HG03196 (cell line): Measurements from ENCODE around the gene ADCY1.

Source experiments
- ATAC-seq: cut with Tn5 transposase; IDR thresholded peaks from one replicate; pipeline ENCODE4 v1.9.1; 2021; ENCODE audit not compliant: unreplicated experiment

Gene ADCY1

GRCh38 chr7:45576249-45576929 lies 2.2 kb downstream of the ADCY1 start:
- ATAC-seq: no peak

- ATAC-seq: no peak
Observed at GRCh38 chr7:45578022-45578421, 3.9 kb downstream of the ADCY1 start.

GRCh38 chr7:45578467-45578866 lies 4.3 kb downstream of the ADCY1 start:
- no peak for ATAC-seq

- ATAC-seq: no peak
Observed at GRCh38 chr7:45579391-45579801, 5.2 kb downstream of the ADCY1 start.

GRCh38 chr7:45580053-45580872 lies 6.1 kb downstream of the ADCY1 start:
- ATAC-seq: no peak

- no peak for ATAC-seq
Observed at GRCh38 chr7:45581271-45581780, 7.2 kb downstream of the ADCY1 start.

DNA sequence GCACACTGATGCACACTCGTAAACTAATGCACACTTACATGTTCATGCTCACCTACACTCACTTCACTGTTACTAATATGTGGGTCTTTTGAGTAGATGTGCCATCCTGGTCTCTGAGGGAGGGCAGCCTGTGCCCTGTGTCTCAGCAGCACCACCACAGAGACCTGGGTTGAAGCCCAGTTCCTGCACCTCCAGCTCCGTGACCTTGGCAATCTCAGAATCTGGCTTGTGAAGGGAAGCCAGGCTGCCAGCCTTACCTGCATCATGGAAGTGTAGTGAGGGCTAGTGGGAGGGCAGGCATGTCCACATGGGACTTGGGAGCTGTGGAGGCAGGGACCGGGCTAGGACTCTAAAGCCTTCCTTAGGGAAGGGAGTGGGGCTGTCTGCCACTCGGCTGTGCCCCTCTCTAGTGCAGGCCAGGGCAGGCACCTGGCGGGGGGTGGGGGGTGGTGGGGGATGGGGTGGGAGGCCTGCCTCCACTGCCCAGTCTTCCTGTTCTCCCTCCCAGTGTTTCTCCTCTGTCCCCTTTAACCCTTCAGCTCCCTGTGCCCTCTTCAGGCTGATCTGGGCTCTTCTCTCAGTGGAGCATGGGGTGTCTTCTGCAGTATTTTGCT lies 8.1 kb downstream of the ADCY1 start:
- ATAC-seq: no peak

GRCh38 chr7:45582868-45583277 lies 8.7 kb downstream of the ADCY1 start:
- no peak for ATAC-seq

- ATAC-seq: no peak
Observed at GRCh38 chr7:45583296-45583695, 9.1 kb downstream of the ADCY1 start.

DNA sequence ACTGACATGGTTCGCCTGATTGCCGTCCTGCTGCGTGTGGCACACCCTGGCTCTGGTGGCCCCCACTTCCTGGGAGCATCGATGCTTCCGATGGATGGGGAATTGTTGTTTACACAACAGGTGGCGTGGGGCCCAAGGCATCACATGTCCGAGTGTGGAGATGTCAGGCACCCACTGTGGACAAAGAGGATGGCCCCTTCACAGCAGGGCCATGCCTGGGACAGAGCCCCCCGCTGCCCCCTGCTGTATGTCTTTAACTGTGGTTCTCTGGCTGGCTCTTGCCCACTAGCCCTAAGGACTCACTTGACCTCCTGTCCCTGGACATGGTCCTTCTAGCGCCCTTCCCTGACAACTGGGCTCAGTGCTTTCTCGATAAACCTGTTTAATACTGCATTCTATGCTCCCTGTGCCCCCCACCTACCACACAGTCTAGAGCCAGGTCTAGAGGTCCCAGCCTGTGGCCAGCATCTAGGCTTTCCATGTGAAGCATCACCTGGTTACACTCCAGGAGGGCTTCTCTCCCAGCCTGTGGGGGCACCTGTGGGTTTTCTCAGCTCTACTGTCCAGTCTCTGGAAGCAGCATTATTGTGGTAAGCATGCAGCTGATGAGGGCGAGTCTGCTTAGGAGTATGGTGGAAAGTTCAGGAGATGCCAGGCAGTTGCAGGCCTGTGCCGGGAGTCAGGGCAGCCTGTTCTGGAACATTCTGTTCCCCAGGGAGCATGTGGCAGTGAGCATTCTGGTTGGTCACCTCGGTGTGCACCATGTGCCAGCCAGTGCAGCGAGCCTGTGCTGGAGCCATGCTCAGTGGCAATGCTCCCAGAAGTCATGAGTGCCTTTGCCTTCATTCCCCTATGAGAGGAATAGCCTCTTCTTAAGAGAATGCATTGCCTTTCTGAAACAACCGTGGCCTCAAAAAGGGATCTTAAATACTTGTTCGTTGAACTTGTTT lies 10.4 kb downstream of the ADCY1 start:
- no peak for ATAC-seq

DNA sequence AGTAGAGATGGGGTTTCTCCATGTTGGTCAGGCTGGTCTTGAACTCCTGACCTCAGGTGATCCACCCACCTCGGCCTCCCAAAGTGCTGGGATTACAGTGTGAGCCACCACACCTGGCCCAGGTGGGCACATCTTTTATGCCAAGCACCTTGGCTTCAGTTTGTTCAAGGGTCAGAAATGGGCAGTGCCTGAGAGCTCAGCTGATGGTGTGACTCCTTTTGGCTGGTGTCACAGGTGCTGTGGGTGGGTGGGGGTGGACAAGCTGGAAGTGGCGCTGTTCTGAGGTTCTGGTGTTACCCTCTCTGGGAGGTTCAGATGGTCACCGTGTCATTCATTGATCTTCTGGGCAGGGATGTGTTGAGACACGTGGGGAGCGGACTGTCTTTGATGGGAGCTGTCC lies 11.5 kb downstream of the ADCY1 start:
- ATAC-seq: no peak

DNA sequence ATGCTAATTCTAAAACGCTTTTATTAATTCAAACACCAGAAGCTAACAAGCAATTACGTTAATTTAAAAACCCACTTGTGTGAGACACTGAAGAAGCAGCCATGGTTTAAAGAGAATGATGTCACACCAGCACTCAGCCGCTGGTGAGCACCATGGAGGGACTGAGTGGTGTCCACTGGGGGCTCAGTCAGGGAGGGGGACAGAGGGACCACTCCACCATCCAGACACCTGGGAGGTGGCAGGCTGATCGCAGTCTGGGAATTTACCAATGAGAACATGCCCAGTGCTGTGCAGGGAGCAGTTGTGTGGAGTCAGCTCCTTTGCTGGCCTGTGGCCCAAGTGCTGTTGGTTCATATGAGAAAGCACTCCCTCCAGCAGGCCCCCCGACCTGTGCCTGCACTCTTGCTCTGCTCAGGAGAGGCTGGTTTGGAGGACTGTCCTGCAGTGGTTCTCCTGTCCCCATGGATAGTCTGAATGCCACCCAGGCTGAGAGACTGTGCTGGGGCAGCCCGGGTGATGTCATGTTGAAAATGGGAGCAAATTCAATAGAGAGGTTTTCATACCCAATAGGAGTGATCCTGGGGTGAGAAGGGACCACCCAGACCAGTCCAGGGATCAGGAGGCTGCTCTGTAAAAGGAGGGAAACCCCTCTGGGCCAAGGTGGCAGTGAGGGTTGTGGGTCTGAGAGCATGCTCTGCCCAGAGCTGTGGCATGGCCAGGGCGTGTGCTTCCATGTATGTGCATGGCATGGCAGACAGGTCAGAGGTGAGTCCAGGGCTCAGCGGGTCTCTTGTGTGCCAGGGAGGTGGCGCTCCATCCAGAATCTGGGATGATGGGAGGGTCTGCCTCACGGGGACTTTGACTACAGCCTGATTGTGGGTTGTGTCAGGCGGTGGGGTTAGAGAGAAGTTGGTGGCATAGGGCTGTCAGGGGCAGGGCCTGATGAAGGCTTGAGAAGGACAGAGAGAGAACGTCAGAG lies 12.7 kb downstream of the ADCY1 start:
- no peak for ATAC-seq

DNA sequence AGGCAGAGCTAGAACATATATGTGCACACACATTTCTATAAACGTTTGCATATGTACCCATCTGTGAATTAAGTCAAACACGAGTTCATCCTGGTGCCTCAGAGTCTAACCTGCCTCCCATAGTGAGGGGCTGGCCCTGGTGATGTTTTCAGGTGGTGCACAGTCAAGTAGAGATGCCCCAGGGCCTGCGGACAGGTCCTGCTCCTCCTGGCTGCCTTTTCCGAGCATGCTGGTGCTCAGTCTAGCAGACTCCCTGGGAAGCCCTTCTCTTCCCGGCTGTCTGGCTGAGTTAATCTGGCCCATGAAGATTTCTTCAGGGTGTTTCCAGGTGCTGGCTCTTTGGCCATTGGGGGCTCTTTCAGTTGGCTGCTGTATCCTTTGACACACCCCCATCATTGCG lies 14.3 kb downstream of the ADCY1 start:
- no peak for ATAC-seq

DNA sequence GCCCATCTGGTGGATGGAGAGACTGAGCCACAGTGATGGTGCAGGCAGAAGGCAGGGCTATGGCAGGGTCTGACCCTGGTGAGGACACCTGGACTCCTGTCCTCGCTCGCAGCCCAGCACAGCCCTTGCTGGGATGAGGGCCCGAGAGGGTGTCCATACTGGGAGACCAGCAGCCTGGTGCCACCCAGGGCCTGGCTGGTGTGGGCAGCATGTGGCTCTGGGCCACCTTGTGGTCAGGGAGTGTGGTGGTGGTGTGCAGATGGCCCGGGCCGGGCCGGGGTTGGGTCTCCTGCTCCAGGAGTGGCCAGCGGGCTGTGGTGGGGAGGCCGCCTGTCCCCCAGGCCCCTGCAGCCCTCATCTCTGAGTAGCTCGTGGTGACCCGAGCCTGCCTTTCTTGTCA lies 14.9 kb downstream of the ADCY1 start:
- no peak for ATAC-seq

- no peak for ATAC-seq
Observed at GRCh38 chr7:45589915-45590678, 15.9 kb downstream of the ADCY1 start.

DNA sequence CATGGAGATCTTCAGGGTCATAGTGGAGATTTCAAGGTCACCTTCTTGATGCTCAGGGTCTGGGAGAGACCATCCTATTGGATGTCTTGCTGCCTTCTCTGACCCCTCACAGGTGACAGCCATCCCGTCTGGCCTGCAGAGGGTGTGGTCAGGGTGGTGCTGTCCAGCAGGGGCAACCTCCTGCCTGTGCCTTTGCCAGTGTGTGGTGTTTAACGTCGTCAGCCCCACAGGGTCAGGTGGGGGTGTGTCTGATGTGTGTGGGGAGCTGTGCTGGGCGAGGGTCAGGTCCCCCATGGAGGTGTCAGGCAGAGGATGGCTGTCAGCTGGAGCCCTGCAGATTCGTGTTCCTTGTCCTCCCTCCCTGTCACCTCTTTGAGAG lies 16.5 kb downstream of the ADCY1 start:
- ATAC-seq: no peak

DNA sequence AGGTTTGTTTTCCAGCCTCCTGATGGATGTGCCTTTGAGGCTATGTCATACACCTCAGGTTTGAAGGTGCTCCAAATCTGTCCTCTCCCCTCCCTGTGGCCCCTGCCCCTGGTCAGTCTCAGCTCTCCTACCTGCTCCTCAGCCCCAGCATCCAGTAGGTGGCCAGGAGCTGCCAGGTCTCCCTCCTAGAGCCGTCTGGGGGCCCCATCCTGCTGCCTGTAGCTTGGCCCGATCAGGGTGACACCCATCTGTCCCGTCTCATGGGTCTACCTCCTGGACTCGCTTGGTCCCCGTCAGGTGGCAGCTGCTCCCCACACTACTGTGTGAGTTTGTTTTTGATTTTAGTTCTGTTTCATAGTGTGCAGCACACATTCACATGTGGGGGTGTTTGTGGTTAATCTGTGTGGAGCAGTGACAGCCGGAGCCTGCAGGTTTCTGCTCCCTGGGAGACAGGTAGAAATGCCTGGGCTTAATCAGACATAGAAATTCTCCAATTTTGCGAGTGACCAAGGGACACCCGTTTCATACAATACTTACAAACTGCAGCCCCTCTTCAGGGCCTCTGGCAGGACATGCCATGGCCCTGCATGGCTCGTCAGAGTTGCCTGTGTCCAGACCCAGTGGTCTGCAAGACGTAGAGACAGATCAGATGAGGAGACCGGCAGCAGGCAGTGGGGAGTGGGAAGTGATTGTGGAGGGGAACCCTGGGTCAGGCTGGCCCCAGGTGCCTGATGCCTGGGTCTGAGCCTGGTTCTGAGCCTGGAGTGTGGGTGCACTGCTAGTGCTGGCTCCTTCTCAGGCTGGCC lies 17.1 kb downstream of the ADCY1 start:
- ATAC-seq: no peak
